Breast epithelium (tissue), 3 donors: ENCODE data around the gene MND1.

Experiments used
- CTCF ChIP-seq, 3 donors: fragments of 450-650 bp; IDR thresholded peaks; one replicate each; pipeline ENCODE4 v1.5.1; 2016 to 2017; ENCODE audit warnings: antibody characterized with exemption in 3 of 3, mild to moderate bottlenecking in 3 of 3, moderate library complexity in 3 of 3
- POLR2A ChIP-seq: fragments of 450-650 bp; IDR thresholded peaks from one replicate; pipeline ENCODE4 v1.6.1; 2016; ENCODE audit warnings: antibody characterized with exemption, mild to moderate bottlenecking, moderate library complexity
- POLR2AphosphoS5 ChIP-seq, 3 donors: sonication (generic); formaldehyde crosslinking; IDR thresholded peaks; one replicate each; pipeline ENCODE4 v1.6.1; 2017; ENCODE audit warnings: antibody characterized with exemption in 3 of 3

GRCh38 chr4:153383131-153383530, 38.6 kb downstream of the MND1 start:
- TF ChIP-seq CTCF (IDR thresholded peaks at IDR 0.05) (no peak), POLR2A (no peak), POLR2AphosphoS5 (IDR thresholded peaks at IDR 0.05) (no peak)
